HUES48 (cell line): ENCODE measurements around the gene PAX3.

Experiments
- H3K27ac ChIP-seq: one replicate; pipeline ENCODE4 v1.7.0; 2013; ENCODE audit warnings: low read depth, low read length, inconsistent platforms
- H3K27me3 ChIP-seq: 2 replicates; pipeline ENCODE4 v1.6.1; 2013; ENCODE audit warnings: mild to moderate bottlenecking, low read length; ENCODE audit not compliant: control insufficient read depth, insufficient read depth
- H3K36me3 ChIP-seq: 2 replicates; pipeline ENCODE4 v1.6.1; 2013; ENCODE audit warnings: low read length; ENCODE audit not compliant: control insufficient read depth, insufficient read depth
- H3K4me1 ChIP-seq: 2 replicates; pipeline ENCODE4 v1.6.1; 2013; ENCODE audit warnings: mild to moderate bottlenecking, low read length; ENCODE audit not compliant: control insufficient read depth, insufficient read depth
- H3K4me3 ChIP-seq: 2 replicates; pipeline ENCODE4 v1.5.1; 2013; ENCODE audit warnings: mild to moderate bottlenecking, low read depth, low read length
- H3K9ac ChIP-seq: 2 replicates; pipeline ENCODE4 v1.6.1; 2013; ENCODE audit warnings: mild to moderate bottlenecking, low read depth, low read length, moderate library complexity
- H3K9me3 ChIP-seq: 2 replicates; pipeline ENCODE4 v1.6.1; 2013; ENCODE audit warnings: low read length; ENCODE audit not compliant: control insufficient read depth, insufficient read depth

PAX3 gene

DNA sequence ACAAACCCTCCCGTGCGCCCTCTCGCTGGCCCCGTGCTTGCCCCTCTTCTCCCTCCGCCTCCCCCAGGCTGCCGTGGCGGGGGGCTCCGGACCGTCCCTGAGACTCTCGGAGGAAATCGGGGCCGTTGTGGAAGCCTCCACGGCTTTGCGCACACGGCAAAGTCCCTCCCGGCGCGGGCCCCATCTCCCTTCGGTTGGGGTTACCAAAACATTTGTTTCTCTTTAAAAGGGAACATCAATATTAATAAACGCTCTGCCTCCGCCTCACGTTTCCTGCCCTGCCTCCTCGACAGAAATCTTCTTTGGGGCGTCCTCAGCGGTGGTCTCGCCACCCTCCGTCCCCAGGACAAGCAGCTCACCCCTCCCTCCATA is 3.8 kb downstream of the PAX3 start:
- Histone ChIP-seq H3K4me3 (no peak overlapping the region), H3K9me3 (0 out of 2 replicates have a peak, but pooled peaks cover 2% of the 10 kb centered on the region), H3K9ac (no peak overlapping the region), H3K36me3 (no peaks in the 10 kb centered on the region), H3K4me1 (peaks cover 38% of the 10 kb centered on the region), H3K27me3 (peaks cover 98% of the 10 kb centered on the region), H3K27ac (no peak overlapping the region)

GRCh38 chr2:222293660-222294630 is 4.9 kb downstream of the PAX3 start:
- Histone ChIP-seq H3K9ac (no peak overlapping the region), H3K27me3 (peaks cover 98% of the 10 kb centered on the region), H3K4me3 (no peak overlapping the region), H3K27ac (no peak overlapping the region), H3K4me1 (peaks cover 44% of the 10 kb centered on the region), H3K36me3 (no peaks in the 10 kb centered on the region), H3K9me3 (0 out of 2 replicates have a peak, but pooled peaks cover 2% of the 10 kb centered on the region)

DNA sequence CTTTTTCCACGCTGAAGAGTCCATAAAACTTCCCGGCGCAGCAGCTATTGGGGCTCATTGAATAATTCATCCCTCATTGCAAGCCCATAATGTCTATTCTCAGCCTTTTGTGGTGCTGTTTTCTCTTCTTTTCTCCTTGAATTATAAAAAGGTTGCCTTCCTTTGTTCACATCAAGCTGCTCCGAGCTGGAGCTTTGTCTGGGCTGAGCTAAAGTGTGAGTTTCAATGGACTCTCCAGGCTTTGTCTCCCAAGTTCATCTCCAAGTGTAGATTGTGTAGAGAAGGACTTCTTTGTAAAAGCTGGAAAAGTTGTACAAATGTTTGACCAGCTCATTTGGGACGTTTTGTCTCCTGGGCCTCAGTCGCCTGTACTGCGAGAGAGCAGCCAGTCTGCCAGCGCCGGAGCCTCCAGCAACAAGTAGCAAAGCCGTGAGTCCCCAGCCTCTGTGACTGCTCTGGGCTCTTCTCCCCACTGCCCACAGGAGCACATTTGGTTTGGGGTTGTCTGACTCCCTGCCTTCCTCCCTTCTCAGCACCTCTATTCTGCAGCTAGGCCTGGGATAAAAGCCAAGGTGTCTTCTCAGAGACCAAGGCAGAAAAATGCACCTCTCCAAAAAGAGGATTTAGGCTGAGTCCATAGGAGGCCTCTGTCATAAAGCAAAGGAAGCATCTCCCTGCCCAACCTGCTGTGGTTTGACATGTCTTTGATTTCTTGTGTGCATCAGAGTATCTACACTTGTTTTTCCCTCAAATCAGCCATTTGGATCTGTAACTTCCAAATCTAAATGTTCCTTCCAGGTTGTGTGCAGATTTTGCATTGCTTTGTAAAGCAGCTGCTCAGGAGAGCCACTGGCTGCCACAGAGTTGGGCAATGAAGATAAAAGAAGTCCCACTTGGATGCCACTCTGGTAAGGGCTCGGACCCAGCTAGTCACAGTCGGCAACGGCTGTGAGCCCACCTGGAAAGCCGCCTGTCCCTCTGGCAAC is 6.4 kb downstream of the PAX3 start:
- Histone ChIP-seq H3K9ac (no peak overlapping the region), H3K4me3 (no peak overlapping the region), H3K27ac (no peak overlapping the region), H3K36me3 (no peaks in the 10 kb centered on the region), H3K9me3 (0 out of 2 replicates have a peak, but pooled peaks cover 2% of the 10 kb centered on the region), H3K4me1 (peaks cover 46% of the 10 kb centered on the region), H3K27me3 (peaks cover 98% of the 10 kb centered on the region)

- Histone ChIP-seq H3K9me3 (no peaks in the 10 kb centered on the region), H3K4me3 (peak overlapping the region; percentile 48; the same call in 1 of the 2 replicates), H3K27ac (peak overlapping the region; percentile 79), H3K27me3 (peaks cover 98% of the 10 kb centered on the region), H3K9ac (no peak overlapping the region), H3K4me1 (peaks cover 46% of the 10 kb centered on the region), H3K36me3 (no peaks in the 10 kb centered on the region)
Observed at GRCh38 chr2:222291485-222291841, 7.3 kb downstream of the PAX3 start.

DNA sequence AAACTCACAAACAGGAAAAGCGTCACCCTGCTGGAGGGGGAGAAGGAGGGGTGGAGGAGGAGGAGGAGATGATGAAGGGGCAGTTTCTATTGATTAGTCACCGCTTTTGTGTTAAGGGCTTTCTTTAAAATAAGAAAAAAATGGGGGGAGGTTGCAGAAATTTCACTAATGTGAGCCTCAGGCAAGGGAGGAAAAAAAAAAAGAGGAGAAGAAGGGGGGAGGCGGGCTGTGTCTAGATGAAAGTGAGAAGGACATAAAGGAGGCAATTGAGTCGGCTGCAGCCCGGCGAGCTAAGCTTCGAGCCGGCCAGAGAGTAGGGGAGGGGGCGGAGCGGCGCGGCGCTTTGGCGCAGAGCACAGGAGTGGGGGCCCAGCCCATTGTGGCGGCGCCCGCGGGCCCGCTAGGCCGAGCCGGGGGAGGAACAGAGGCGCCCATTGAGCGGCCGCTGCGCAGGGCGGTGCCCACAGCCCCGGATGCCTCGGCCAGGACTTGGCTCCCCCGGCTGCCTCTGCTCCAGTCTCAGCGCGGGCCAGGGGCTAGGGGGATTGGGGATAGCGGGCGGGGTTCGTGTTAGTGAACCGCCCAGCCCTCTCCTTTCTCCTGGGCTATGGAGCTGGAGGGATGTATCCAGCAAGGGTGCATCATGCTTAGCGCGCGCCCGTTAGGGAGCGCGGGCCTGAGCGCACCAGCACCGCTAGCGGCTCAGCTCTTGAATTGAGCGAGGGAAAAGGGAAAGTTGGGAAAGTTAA is 7.9 kb downstream of the PAX3 start:
- H3K9me3 ChIP-seq = no peaks in the 10 kb centered on the region
- no peak overlapping the region for H3K9ac ChIP-seq
- H3K27me3 ChIP-seq = peaks cover 98% of the 10 kb centered on the region
- H3K36me3 ChIP-seq = no peaks in the 10 kb centered on the region
- H3K4me3 ChIP-seq = peak overlapping the region; percentile 48
- peak overlapping the region; percentile 79 for H3K27ac ChIP-seq
- peaks cover 46% of the 10 kb centered on the region for H3K4me1 ChIP-seq

DNA sequence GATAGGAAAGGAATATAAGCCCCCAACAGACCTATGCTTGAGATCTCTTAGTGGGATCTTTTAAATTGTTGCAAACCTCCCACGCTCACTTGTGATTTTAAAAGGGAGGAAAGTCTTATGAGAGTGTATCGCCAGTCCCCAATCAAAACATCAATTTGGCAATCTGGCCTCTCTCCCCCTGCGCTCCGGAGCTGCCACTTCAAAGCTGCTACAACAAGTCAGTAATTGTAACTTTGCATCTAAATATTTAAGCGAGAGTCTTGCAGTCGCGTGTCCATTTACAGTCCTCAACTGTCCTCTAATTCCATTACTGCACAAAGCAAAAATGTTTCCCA is 8.4 kb downstream of the PAX3 start:
- Histone ChIP-seq H3K9me3 (no peaks in the 10 kb centered on the region), H3K4me3 (peak overlapping the region; percentile 48), H3K27me3 (peaks cover 98% of the 10 kb centered on the region), H3K4me1 (peaks cover 46% of the 10 kb centered on the region), H3K27ac (peak overlapping the region; percentile 65), H3K9ac (no peak overlapping the region), H3K36me3 (no peaks in the 10 kb centered on the region)

GRCh38 chr2:222289278-222290160 is 9.3 kb downstream of the PAX3 start:
- peaks cover 42% of the 10 kb centered on the region for H3K4me1 ChIP-seq
- H3K27me3 ChIP-seq = peaks cover 98% of the 10 kb centered on the region
- H3K36me3 ChIP-seq = no peaks in the 10 kb centered on the region
- no peak overlapping the region for H3K9ac ChIP-seq
- no peaks in the 10 kb centered on the region for H3K9me3 ChIP-seq
- peak overlapping the region; percentile 48 for H3K4me3 ChIP-seq
- H3K27ac ChIP-seq = peak overlapping the region; percentile 65

DNA sequence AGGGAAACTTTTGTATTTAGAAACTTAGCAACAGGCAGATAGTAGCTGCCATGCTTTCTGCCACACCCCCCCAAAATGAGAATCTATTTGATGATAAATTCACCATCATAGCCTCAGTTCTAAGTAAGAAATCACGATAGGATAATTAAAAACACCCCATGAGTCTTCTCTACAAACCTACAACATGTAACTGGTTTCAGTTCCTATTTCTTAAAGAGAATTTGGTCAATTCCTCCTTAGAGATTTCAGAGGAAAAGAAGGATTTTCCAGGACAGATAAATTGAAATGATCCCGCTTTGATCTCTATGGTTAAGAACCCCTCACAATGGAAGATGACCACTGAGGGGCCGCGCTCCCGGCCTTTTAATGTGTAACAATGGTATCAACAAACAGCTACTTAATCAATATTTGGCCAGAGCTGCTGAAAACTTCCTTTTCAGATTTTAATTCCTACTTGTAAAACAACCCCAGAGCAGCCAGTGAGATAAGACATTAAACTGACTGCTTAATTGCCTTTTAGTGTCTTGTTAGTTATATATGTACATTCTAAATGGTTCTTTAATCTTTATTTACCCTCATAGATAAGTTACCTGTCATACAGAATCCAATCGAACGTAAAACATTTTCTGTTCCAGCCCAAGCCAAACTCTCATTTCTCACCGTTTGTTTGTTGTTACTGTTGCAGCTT is 10.1 kb downstream of the PAX3 start:
- no peaks in the 10 kb centered on the region for H3K9me3 ChIP-seq
- peaks cover 98% of the 10 kb centered on the region for H3K27me3 ChIP-seq
- H3K9ac ChIP-seq = no peak overlapping the region
- H3K36me3 ChIP-seq = no peaks in the 10 kb centered on the region
- no peak overlapping the region for H3K27ac ChIP-seq
- peaks cover 47% of the 10 kb centered on the region for H3K4me1 ChIP-seq
- peak overlapping the region; percentile 5; the same call in 1 of the 2 replicates for H3K4me3 ChIP-seq

DNA sequence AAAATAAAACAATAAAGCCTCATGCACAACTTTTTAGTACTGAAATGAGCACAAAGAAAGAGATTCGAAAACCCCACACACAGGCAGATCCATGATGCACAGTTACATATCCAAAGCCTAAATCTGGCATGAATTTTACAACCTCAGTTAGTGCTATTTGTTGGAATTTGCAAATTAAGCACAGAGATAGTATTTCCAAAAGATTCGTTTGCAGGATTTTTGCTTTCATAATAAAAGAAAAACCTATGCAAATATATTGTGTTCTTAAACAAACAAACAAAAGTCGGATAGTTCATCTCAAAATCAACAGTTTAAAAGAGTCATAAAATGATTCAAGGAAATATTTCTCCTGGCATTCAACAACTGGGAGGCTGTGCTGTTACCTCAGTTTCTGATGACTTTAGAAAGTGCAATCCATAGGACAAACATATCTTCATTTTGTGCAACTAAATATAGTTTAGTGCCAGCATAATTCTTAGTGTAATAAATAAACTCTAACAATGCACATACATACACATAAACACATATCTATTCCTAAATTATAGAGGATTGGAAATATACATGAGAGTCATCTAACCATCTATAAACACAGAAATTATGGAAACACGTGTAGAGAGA is 10.8 kb downstream of the PAX3 start:
- no peaks in the 10 kb centered on the region for H3K36me3 ChIP-seq
- H3K27me3 ChIP-seq = peaks cover 94% of the 10 kb centered on the region
- H3K27ac ChIP-seq = no peak overlapping the region
- H3K9me3 ChIP-seq = no peaks in the 10 kb centered on the region
- peaks cover 44% of the 10 kb centered on the region for H3K4me1 ChIP-seq
- H3K4me3 ChIP-seq = no peak overlapping the region
- H3K9ac ChIP-seq = no peak overlapping the region
